Measurements from ENCODE around the gene EEF2KMT.

EEF2KMT gene

GRCh38 chr16:5041600-5042133, 55.9 kb downstream of the EEF2KMT start:
- no peak for DNase-seq (ENCODE audit: low spot score)

DNA sequence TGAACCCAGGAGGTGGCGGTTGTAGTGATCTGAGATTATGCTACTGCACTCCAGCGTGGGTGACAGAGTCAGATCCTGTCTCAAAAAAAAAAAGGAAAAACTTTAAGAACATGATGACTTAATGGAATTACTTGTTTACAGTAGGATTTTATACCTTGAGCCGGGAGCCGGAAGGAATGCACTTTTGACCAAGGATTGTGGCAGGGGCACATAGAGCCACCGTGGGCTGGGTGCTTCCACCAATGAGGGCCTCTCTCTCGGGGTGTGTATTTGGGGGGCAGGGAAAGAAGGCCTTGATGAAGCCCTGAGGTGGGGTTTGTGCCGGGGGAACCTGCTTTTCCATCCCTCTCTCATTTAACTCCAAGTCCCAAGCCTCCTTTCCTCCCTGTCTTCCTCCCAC, 57.1 kb downstream of the EEF2KMT start:
- no peak for DNase-seq (ENCODE audit: low spot score)

DNA sequence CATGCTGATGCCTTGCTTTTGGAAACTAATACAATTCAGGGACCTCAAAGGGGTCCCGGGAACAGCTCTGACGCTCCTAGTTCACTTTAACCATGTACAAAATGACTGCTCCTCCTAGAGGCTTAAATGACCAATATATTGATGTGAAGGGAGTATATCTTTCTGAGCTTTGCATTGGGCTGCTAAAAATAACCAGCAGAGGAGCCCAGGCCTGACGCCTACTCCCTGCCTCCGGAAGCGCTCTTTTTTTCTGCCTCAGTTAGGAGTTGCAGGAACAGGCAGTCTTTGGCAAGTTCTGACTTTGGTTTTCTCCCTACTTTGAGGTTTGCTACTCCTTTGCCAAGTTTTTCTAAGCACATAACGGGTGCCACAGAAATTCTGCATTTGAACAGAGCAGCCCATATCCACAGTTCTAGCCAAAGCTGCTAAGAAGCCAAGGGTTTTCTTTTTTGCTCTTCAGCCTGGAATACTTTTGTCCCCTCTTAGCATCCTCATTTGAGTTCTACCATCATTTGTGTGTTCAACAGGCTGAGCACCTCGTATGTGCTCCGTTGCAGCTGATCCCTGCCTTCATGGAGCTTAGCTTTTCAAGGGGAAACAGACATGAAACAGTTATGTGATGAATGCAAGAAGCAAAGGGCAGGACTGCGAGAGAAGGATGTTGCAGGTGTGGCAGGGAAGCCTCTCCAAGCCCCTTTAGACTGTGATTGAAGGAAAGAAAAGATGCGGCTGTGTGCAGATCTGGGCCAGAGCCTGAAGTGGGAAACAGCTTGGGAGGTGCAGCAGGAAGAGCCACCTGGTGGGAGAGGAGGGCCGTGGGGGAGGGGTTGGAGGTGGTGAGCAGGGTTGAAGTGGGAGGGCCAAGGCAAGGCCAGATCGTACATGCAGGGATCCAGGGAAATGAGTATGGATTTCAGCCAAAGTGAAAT, 61.1 kb downstream of the EEF2KMT start:
- no peak for DNase-seq (ENCODE audit: low spot score)

DNA sequence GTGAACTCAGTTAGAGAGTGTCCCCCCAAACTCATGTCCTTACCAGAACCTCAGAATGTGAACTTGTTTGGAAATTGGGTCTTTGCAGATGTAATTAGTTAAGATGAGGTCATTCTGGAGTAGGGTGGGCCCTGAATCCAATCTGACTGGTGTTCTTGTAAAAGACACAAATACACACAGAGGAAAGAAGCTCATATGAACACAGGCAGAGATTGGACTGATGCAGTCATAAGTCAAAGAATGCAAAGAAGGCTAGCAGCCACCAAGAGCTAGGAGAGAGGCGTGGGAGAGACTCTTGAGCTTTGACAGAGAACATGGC, 61.7 kb downstream of the EEF2KMT start:
- no peak for DNase-seq (ENCODE audit: low spot score)
